ENCODE measurements around the gene TRIM25.

TRIM25 gene

GRCh38 chr17:56935461-56935860 lies 21.6 kb upstream of the TRIM25 start:
- in situ Hi-C loops (cut with HindIII; ENCODE audit: low sequenced_read_pairs): no loop called here
- no peak overlapping the region for H3K4me3 ChIP-seq (ENCODE audit: low read depth, low read length)
- TF ChIP-seq CTCF (IDR thresholded peaks at IDR 0.05; ENCODE audit: low read depth, low read length): no peak
- no peak for DNase-seq (ENCODE audit: low read depth, low spot score)

- no peak for DNase-seq (ENCODE audit: low read depth, low spot score)
- no peak for TF ChIP-seq CTCF (IDR thresholded peaks at IDR 0.05; ENCODE audit: low read depth, low read length)
- no peak overlapping the region for H3K4me3 ChIP-seq (ENCODE audit: low read depth, low read length)
- in situ Hi-C loops (cut with HindIII; ENCODE audit: low sequenced_read_pairs): no loop called here
Measured at GRCh38 chr17:56934280-56934679, 20.4 kb upstream of the TRIM25 start.

GRCh38 chr17:56933868-56934267 lies 20.0 kb upstream of the TRIM25 start:
- no peak for TF ChIP-seq CTCF (IDR thresholded peaks at IDR 0.05; ENCODE audit: low read depth, low read length)
- H3K4me3 ChIP-seq (ENCODE audit: low read depth, low read length): no peak overlapping the region
- DNase-seq (ENCODE audit: low read depth, low spot score): no peak
- in situ Hi-C loops (cut with HindIII; ENCODE audit: low sequenced_read_pairs): no loop called here

GRCh38 chr17:56933151-56933745 lies 19.4 kb upstream of the TRIM25 start:
- no peak for DNase-seq (ENCODE audit: low read depth, low spot score)
- no peak for TF ChIP-seq CTCF (IDR thresholded peaks at IDR 0.05; ENCODE audit: low read depth, low read length)
- in situ Hi-C loops (cut with HindIII; ENCODE audit: low sequenced_read_pairs): no loop called here
- H3K4me3 ChIP-seq (ENCODE audit: low read depth, low read length): no peak overlapping the region

GRCh38 chr17:56930739-56931337 lies 17.0 kb upstream of the TRIM25 start:
- DNase-seq (ENCODE audit: low read depth, low spot score): no peak
- H3K4me3 ChIP-seq (ENCODE audit: low read depth, low read length): no peak overlapping the region
- in situ Hi-C loops (cut with HindIII; ENCODE audit: low sequenced_read_pairs): no loop called here
- no peak for TF ChIP-seq CTCF (IDR thresholded peaks at IDR 0.05; ENCODE audit: low read depth, low read length)

GRCh38 chr17:56929362-56929969 lies 15.6 kb upstream of the TRIM25 start:
- in situ Hi-C loops (cut with HindIII; ENCODE audit: low sequenced_read_pairs): no loop called here
- no peak for TF ChIP-seq CTCF (IDR thresholded peaks at IDR 0.05; ENCODE audit: low read depth, low read length)
- DNase-seq (ENCODE audit: low read depth, low spot score): peak; percentile 42
- H3K4me3 ChIP-seq (ENCODE audit: low read depth, low read length): no peak overlapping the region
